Measurements from ENCODE around the gene VPS13D.

GRCh38 chr1:12371053-12371452 is 141.2 kb downstream of the VPS13D start:
- no peak for TF ChIP-seq GABPA (IDR thresholded peaks at IDR 0.05; ENCODE audit: low read depth)
- TF ChIP-seq SMC3 (IDR thresholded peaks at IDR 0.05; ENCODE audit: low read depth, low read length): no peak

All from SK-N-SH (cell line).